DMS153 (cell line): Measurements from ENCODE around the gene KIF3C.
A peak's percentile ranks its signal among the peaks of the same experiment; 100 is the strongest.
"Not testable (repeated sequence)": the region's sequence is repeated elsewhere in the genome, so short reads cannot be mapped to it uniquely, and the experiment has no call there.

Experiments used
- DNase-seq: peaks from one replicate; lab custom pipeline; 2025; lab: John Stamatoyannopoulos, UW

The KIF3C gene

GRCh38 chr2:25982273-25982967, at the start of gene KIF3C:
TSS of gene KIF3C (minus strand) at chr2:25982497. CDS start at chr2:25981917, 580 bp downstream.
- peak; percentile 45 for DNase-seq

GRCh38 chr2:26028083-26028482, 45.8 kb upstream of the KIF3C start:
- not testable (repeated sequence) for DNase-seq

GRCh38 chr2:26025509-26025908, 43.2 kb upstream of the KIF3C start:
- DNase-seq = no peak

- DNase-seq = no peak
Measured at GRCh38 chr2:26024260-26024659, 42.0 kb upstream of the KIF3C start.

GRCh38 chr2:26020231-26020640, 37.9 kb upstream of the KIF3C start:
- DNase-seq = no peak

GRCh38 chr2:26018184-26019055, 36.1 kb upstream of the KIF3C start:
- no peak for DNase-seq

GRCh38 chr2:26017464-26018183, 35.3 kb upstream of the KIF3C start:
- DNase-seq = no peak

GRCh38 chr2:26016706-26017045, 34.4 kb upstream of the KIF3C start:
- not testable (repeated sequence) for DNase-seq

GRCh38 chr2:26016012-26016705, 33.9 kb upstream of the KIF3C start:
- DNase-seq = no peak

GRCh38 chr2:26013668-26014067, 31.4 kb upstream of the KIF3C start:
- DNase-seq = no peak

GRCh38 chr2:26011990-26012856, 29.9 kb upstream of the KIF3C start:
- peak; percentile 77 for DNase-seq

- DNase-seq = no peak
Measured at GRCh38 chr2:26011609-26011989, 29.3 kb upstream of the KIF3C start.

- DNase-seq = no peak
Measured at GRCh38 chr2:26010943-26011342, 28.6 kb upstream of the KIF3C start.

GRCh38 chr2:26009567-26009963, 27.3 kb upstream of the KIF3C start:
- no peak for DNase-seq

GRCh38 chr2:26008851-26009566, 26.7 kb upstream of the KIF3C start:
- no peak for DNase-seq

- DNase-seq = no peak
Measured at GRCh38 chr2:26008095-26008494, 25.8 kb upstream of the KIF3C start.

- no peak for DNase-seq
Measured at GRCh38 chr2:26002632-26003310, 20.5 kb upstream of the KIF3C start.

- no peak for DNase-seq
Measured at GRCh38 chr2:26001743-26002351, 19.6 kb upstream of the KIF3C start.

- DNase-seq = no peak
Measured at GRCh38 chr2:26000561-26001082, 18.3 kb upstream of the KIF3C start.
